NCI-H2196 (cell line): Measurements from ENCODE around the gene ABCD2.
"Not testable (repeated sequence)": the region's sequence is repeated elsewhere in the genome, so short reads cannot be mapped to it uniquely, and the experiment has no call there.

Experiments
- DNase-seq: peaks from one replicate; lab custom pipeline; 2025; ENCODE audit not compliant: unreplicated experiment; lab: John Stamatoyannopoulos, UW

The ABCD2 gene

GRCh38 chr12:39538679-39539104 is 80.9 kb downstream of the ABCD2 start:
- no peak for DNase-seq

GRCh38 chr12:39533951-39534350 is 85.7 kb downstream of the ABCD2 start:
- no peak for DNase-seq

- no peak for DNase-seq
Measured at GRCh38 chr12:39532448-39532847, 87.2 kb downstream of the ABCD2 start.

GRCh38 chr12:39526974-39527373 is 92.6 kb downstream of the ABCD2 start:
- no peak for DNase-seq

GRCh38 chr12:39522167-39522566 is 97.4 kb downstream of the ABCD2 start:
- not testable (repeated sequence) for DNase-seq

- no peak for DNase-seq
Measured at GRCh38 chr12:39510001-39510400, 109.6 kb downstream of the ABCD2 start.

- no peak for DNase-seq
Measured at GRCh38 chr12:39505554-39505953, 114.0 kb downstream of the ABCD2 start.

- DNase-seq, result no peak
Measured at GRCh38 chr12:39505023-39505422, 114.6 kb downstream of the ABCD2 start.

- DNase-seq, result no peak
Measured at GRCh38 chr12:39503439-39503838, 116.2 kb downstream of the ABCD2 start.

- no peak for DNase-seq
Measured at GRCh38 chr12:39502726-39503125, 116.9 kb downstream of the ABCD2 start.
